GM21619 (cell line): ENCODE data around the gene ARL14EP.
A peak's percentile ranks its signal among the peaks of the same experiment; 100 is the strongest.

ENCODE experiments used
- ATAC-seq: cut with Tn5 transposase; IDR thresholded peaks from one replicate; pipeline ENCODE4 v1.9.1; 2021; ENCODE audit not compliant: unreplicated experiment

The ARL14EP gene

DNA sequence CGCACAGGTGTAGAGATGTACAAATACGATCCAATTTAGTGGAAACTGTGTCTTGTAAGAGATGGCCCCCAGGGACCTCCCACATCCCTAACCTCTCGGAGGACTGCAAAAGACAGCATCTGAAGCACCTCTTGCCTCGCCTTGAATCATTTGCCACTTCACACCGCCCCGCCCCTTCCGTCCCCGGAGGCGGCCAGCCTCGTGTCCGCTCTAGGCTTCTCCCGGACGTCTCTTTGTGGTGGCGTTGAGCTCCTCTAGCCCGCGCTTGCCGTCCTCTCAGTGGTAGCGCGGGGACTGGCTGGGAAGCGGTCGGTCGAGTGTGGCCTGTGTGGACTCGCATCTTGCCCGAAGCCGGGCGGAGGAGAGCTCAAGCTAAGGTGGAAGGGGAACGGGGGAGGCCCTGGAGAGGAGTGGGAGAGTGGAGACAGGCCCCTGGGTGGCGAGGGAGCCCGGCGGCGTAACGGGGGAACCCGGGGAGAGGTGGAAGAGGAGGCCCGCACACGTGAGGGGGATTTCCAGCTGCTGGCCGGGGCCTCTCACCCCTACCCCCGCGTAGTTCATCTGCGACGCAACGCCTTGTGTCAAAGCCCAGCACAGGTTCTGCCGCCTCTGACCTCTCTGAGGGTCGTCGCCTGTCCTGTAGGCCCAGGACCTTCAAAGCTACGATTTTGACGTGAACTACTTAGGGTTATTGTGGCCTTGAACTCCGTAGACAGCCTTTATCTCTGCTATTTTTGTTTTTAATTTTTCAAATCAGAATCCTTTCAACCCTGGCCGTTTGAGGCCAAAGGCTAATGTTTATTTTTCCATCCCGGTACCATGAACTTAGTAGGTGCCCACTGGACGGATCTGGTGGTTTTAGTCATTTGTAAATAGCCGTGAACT, at the start of gene ARL14EP:
Gene ARL14EP (plus strand): TSS at position 279 of the 885 bp plus-strand sequence. CDS start 7,845 bp downstream, outside the sequence.
- ATAC-seq: peak; percentile 98

GRCh38 chr11:30277176-30277575, 45.7 kb upstream of the ARL14EP start:
- no peak for ATAC-seq

GRCh38 chr11:30279796-30280195, 43.1 kb upstream of the ARL14EP start:
- ATAC-seq: no peak

- peak; percentile 28 for ATAC-seq
Measured at GRCh38 chr11:30281476-30282288, 41.2 kb upstream of the ARL14EP start.

DNA sequence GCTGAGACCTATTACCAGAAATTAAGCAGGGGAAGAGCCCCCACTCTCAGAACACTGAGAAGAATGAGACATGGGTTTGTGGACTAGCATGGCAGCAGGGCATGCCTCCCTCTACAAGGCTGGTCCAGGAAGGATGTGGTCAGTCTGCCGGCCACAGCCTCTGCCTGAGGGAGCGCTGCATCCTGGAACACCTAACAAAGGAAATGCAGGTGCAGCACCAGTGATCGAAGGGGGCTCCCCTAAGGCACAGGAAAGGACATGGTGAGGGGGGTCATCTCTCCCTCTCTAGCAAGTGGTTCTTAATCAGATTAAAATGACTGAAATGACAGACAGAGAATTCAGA, 40.6 kb upstream of the ARL14EP start:
- peak; percentile 95 for ATAC-seq

DNA sequence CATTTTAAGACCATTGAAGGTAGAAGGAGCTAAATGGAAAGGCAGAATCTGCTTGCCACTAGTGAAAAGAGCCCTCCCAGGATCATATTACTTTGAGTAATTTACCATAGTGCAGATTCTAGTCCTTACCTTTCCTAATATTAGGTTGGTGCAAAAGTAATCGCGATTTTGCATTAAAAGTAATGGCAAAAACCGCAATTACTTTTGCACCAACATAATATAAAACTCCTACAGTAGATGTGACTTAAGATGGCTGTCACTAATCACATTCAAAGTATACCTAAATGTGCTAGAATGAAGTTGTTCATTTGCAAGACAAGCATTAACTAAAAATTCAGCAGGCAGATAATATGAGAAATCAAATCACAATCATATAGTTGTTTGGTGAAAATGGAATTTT, 38.1 kb upstream of the ARL14EP start:
- no peak for ATAC-seq

DNA sequence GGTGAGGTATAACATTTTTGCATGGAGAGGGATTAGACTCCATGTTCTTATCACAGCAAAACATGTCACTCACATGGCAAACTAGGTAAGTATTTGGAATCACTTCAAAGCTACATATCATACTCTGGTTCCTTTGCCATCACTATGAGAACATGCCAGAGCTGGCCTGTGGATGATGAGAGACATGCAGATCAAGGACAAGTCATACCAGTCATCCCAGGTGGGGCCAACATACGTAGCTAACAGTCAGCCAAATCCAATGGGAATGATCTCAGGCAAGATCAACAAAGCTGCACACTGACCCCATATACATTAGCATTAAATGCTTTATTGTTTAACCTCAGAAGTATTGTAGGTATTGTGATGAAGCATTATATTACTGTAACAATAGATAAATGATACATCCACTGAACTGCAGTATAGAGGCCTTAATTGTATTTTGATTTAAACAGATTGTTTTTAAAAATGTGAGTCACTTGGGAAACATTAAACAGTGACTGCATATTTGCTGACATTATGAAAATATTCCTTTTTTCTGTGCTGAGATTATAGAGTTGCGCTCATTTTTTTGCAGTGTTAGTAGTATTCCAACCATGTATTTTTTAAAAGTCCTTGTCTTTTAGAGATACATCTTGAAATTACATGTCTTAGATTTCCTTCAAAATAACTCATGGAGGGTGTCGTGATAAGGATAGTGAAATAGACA, 37.3 kb upstream of the ARL14EP start:
- ATAC-seq: no peak

GRCh38 chr11:30291331-30291730, 31.6 kb upstream of the ARL14EP start:
- ATAC-seq: no peak

DNA sequence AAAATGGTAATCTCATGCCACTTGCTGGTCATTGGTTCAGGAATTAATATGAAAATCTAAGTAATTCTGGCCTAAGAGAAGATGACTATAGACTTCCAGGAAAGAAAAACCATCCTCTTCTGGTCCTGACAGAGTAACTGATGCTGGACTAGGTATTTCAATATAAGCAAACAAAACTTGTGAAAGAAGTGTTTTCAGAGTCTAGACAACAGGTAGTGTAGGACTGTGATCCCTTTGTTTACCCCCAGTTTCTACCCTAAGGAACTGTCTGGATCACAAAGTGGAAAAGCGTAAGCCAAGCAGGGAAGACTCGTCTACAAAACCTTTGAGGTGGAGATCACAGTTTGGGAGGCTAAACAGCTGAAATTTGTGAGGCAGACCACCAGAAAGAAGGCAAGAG, 30.4 kb upstream of the ARL14EP start:
- no peak for ATAC-seq

- ATAC-seq: no peak
Measured at GRCh38 chr11:30295178-30295885, 27.6 kb upstream of the ARL14EP start.

GRCh38 chr11:30304620-30305019, 18.3 kb upstream of the ARL14EP start:
- ATAC-seq: no peak

DNA sequence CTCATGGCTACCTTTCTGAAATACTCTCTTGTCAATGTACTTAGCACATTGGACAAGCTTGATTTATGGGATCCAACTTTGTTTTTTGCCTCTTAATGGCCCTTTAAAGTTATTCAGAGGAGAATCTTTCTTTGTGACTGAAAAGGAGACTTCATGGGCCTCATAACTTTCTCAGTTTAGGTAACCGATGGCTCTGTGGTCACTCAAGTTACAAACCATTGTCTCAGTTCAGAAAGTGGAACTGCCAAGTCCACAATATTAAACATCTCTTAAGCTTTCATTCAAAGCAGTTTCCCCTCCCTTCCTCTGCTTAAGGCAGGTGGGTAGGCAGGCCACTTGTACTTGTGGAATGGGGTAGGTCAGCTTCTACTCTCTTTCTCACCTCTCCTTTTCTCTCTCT, 12.3 kb upstream of the ARL14EP start:
- ATAC-seq: peak; percentile 95

- no peak for ATAC-seq
Measured at GRCh38 chr11:30311189-30311588, 11.7 kb upstream of the ARL14EP start.

GRCh38 chr11:30312243-30312642, 10.7 kb upstream of the ARL14EP start:
- no peak for ATAC-seq

GRCh38 chr11:30313580-30313979, 9.3 kb upstream of the ARL14EP start:
- no peak for ATAC-seq

GRCh38 chr11:30314625-30315024, 8.3 kb upstream of the ARL14EP start:
- no peak for ATAC-seq

DNA sequence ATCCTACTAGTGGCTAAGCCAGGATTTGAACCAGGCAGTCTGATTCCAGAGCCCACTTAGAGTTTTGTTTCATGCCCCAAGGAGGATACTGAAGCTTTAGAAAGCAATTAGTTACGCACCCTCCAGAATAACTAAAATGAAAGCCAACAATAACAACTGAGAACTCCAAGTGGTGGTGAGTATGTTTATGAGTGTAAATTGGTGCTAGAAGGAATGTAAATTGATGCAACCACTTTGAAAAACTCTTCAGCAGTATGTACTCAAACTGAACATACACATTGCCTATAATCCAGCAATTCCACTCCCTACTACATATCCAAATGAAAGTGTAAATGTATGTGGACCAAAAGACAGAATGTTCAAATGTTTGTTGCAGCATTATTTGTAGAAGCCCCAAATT, 6.7 kb upstream of the ARL14EP start:
- ATAC-seq: no peak

DNA sequence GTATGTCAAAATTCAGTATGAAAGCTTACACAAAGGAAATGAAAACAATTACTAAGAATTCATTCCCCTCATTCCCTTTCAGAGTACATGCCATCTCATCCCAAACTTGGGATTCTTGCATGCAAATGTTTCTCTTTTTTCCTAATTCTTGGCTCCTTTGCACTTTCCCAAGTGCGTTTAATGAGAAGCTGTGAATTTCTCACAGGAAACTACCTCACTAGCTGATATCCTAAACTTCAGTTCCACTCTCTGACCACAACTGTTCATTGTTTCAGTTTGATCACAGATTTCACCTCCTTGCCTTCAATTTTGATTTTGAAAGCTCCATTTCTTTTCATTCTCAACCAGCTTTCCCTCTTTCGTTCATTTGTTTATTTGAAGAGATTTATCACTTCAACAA, 5.9 kb upstream of the ARL14EP start:
- ATAC-seq: peak; percentile 51

- no peak for ATAC-seq
Measured at GRCh38 chr11:30321321-30321720, 1.6 kb upstream of the ARL14EP start.

- ATAC-seq: no peak
Measured at GRCh38 chr11:30322191-30322590, 713 bp upstream of the ARL14EP start.
